HEK293 (cell line): ENCODE results near the gene VSIG8.

Experiments used
- CTCF ChIA-PET: fragments of 350-600 bp; formaldehyde crosslinking; extraction: SDS; loops from one replicate; lab custom pipeline; 2021; ENCODE audit warnings: antibody characterized with exemption; lab: Yijun Ruan, JAX
- POLR2A ChIA-PET: fragments of 300-600 bp; formaldehyde crosslinking; extraction: SDS; loops from one replicate; lab custom pipeline; 2020; ENCODE audit warnings: antibody characterized with exemption, inconsistent platforms; lab: Yijun Ruan, JAX
- H3K27ac ChIP-seq: fragments of 200-500 bp; sonication (Bioruptor generic); 2 replicates; pipeline ENCODE4 v1.5.1; 2014; ENCODE audit warnings: low read depth, low read length, control low read depth, inconsistent platforms; ENCODE audit errors: extremely low read depth
- H3K36me3 ChIP-seq, 2 experiments: fragments of 200-500 bp in 1 of 2; sonication (Bioruptor generic) in 1 of 2; 1 replicate in 1 of 2; 2 replicates in 1 of 2; pipeline ENCODE4 v1.5.1; 2014 to 2017; ENCODE audit warnings: inconsistent platforms in 2 of 2, low read length in 2 of 2; ENCODE audit not compliant: control insufficient read depth in 2 of 2, insufficient read depth in 1 of 2
- H3K4me1 ChIP-seq: fragments of 200-500 bp; sonication (Bioruptor generic); 2 replicates; pipeline ENCODE4 v1.5.1; 2014; ENCODE audit warnings: mild to moderate bottlenecking, low read length, inconsistent platforms; ENCODE audit not compliant: control insufficient read depth, insufficient read depth
- H3K4me3 ChIP-seq: 2 replicates; pipeline ENCODE4 v1.5.1; 2011; ENCODE audit warnings: low read depth, mild to moderate bottlenecking, control low read depth, low read length, moderate library complexity
- H3K9me3 ChIP-seq: fragments of 200-500 bp; sonication (Bioruptor generic); 2 replicates; pipeline ENCODE4 v1.5.1; 2014; ENCODE audit warnings: low read depth, low read length, inconsistent platforms; ENCODE audit not compliant: control insufficient read depth, insufficient read depth
- KLF8 ChIP-seq: fragments of 450-650 bp; formaldehyde crosslinking; IDR thresholded peaks from 2 replicates; pipeline ENCODE4 v1.5.1; 2016; ENCODE audit warnings: missing biosample characterization, missing genetic modification characterization
- REPIN1 ChIP-seq: fragments of 450-650 bp; formaldehyde crosslinking; IDR thresholded peaks from 2 replicates; pipeline ENCODE4 v1.5.1; 2017; ENCODE audit warnings: missing biosample characterization, missing genetic modification characterization, low read depth
- ZBTB8A ChIP-seq: fragments of 450-650 bp; formaldehyde crosslinking; IDR thresholded peaks from 2 replicates; pipeline ENCODE4 v1.5.1; 2016; ENCODE audit warnings: missing biosample characterization, missing genetic modification characterization
- ZNF155 ChIP-seq: fragments of 450-650 bp; formaldehyde crosslinking; IDR thresholded peaks from 2 replicates; pipeline ENCODE4 v1.5.1; 2016; ENCODE audit warnings: missing biosample characterization, missing genetic modification characterization
- ZNF221 ChIP-seq: fragments of 450-650 bp; formaldehyde crosslinking; IDR thresholded peaks from 2 replicates; pipeline ENCODE4 v1.5.1; 2017; ENCODE audit warnings: missing biosample characterization, missing genetic modification characterization, borderline replicate concordance
- ZNF24 ChIP-seq: fragments of 450-650 bp; formaldehyde crosslinking; IDR thresholded peaks from 2 replicates; pipeline ENCODE4 v1.5.1; 2016; ENCODE audit warnings: missing biosample characterization, missing genetic modification characterization
- ZNF248 ChIP-seq: fragments of 450-650 bp; formaldehyde crosslinking; IDR thresholded peaks from 2 replicates; pipeline ENCODE4 v1.5.1; 2017; ENCODE audit warnings: missing biosample characterization, missing genetic modification characterization
- ZNF341 ChIP-seq: fragments of 450-650 bp; formaldehyde crosslinking; IDR thresholded peaks from 2 replicates; pipeline ENCODE4; 2016; ENCODE audit warnings: low read depth, missing biosample characterization, missing genetic modification characterization
- ZNF354C ChIP-seq: fragments of 450-650 bp; formaldehyde crosslinking; IDR thresholded peaks from 2 replicates; pipeline ENCODE4 v1.5.1; 2016; ENCODE audit warnings: missing biosample characterization, missing genetic modification characterization, low read depth, borderline replicate concordance
- ZNF510 ChIP-seq: fragments of 450-650 bp; formaldehyde crosslinking; IDR thresholded peaks from 2 replicates; pipeline ENCODE4 v1.5.1; 2018; ENCODE audit warnings: mild to moderate bottlenecking, missing genetic modification characterization, missing biosample characterization; ENCODE audit not compliant: insufficient replicate concordance
- ZNF596 ChIP-seq: fragments of 450-650 bp; IDR thresholded peaks from 2 replicates; pipeline ENCODE4 v1.5.0; 2018; ENCODE audit warnings: missing biosample characterization, mild to moderate bottlenecking, missing genetic modification characterization, moderate library complexity
- ZNF623 ChIP-seq: fragments of 450-650 bp; formaldehyde crosslinking; IDR thresholded peaks from 2 replicates; pipeline ENCODE4 v1.5.1; 2016; ENCODE audit warnings: missing biosample characterization, missing genetic modification characterization
- ZNF677 ChIP-seq: fragments of 450-650 bp; IDR thresholded peaks from 2 replicates; pipeline ENCODE4 v1.5.0; 2018; ENCODE audit warnings: missing biosample characterization, mild to moderate bottlenecking, missing genetic modification characterization, moderate library complexity
- ZNF76 ChIP-seq: fragments of 450-650 bp; formaldehyde crosslinking; IDR thresholded peaks from 2 replicates; pipeline ENCODE4; 2016; ENCODE audit warnings: low read depth, missing biosample characterization, missing genetic modification characterization, borderline replicate concordance
- ZNF777 ChIP-seq: fragments of 450-650 bp; formaldehyde crosslinking; IDR thresholded peaks from 2 replicates; pipeline ENCODE4 v1.5.1; 2017; ENCODE audit warnings: missing biosample characterization, missing genetic modification characterization, borderline replicate concordance
- ZNF785 ChIP-seq: fragments of 450-650 bp; formaldehyde crosslinking; IDR thresholded peaks from 2 replicates; pipeline ENCODE4 v1.5.1; 2016; ENCODE audit warnings: missing biosample characterization, missing genetic modification characterization
- ZNF837 ChIP-seq: fragments of 450-650 bp; formaldehyde crosslinking; IDR thresholded peaks from 2 replicates; pipeline ENCODE4 v1.5.1; 2016; ENCODE audit warnings: missing biosample characterization, missing genetic modification characterization
- ZSCAN5A ChIP-seq: fragments of 450-650 bp; formaldehyde crosslinking; IDR thresholded peaks from 2 replicates; pipeline ENCODE4 v1.5.1; 2016; ENCODE audit warnings: missing biosample characterization, missing genetic modification characterization
- ZXDB ChIP-seq: fragments of 450-650 bp; formaldehyde crosslinking; IDR thresholded peaks from 2 replicates; pipeline ENCODE4 v1.5.1; 2016; ENCODE audit warnings: missing biosample characterization, missing genetic modification characterization

Gene VSIG8

GRCh38 chr1:159868766-159869165 lies 6.3 kb upstream of the VSIG8 start:
- Histone ChIP-seq H3K36me3 (no peaks in the 10 kb centered on the region), H3K4me1 (no peaks in the 10 kb centered on the region), H3K9me3 (no peaks in the 10 kb centered on the region), H3K27ac (no peak overlapping the region), H3K4me3 (no peak overlapping the region)
- CTCF ChIA-PET, result interaction anchor here (0.7 to 1.5 kb wide), 5 partner anchors 17 to 71 kb away, joined by 3 read pairs; no protein-coding TSS in a partner anchor
- POLR2A ChIA-PET, result no interaction called here
- no peak for TF ChIP-seq ZNF341 (tag by site-specific recombination)
- no peak for TF ChIP-seq ZNF155
- TF ChIP-seq ZNF354C, result no peak

- TF ChIP-seq ZNF76 (tag by site-specific recombination), result no peak
- TF ChIP-seq ZNF837 (tag by site-specific recombination), result no peak
- no peak for TF ChIP-seq ZBTB8A (tag by site-specific recombination)
- no peak for TF ChIP-seq ZNF623
- no peak for TF ChIP-seq ZNF221 (tag by site-specific recombination)
- TF ChIP-seq ZXDB (tag by site-specific recombination), result no peak
- no peak for TF ChIP-seq ZNF785 (tag by site-specific recombination)
- TF ChIP-seq ZNF248 (tag by site-specific recombination), result no peak
- no peak for TF ChIP-seq ZNF777 (tag by site-specific recombination)
- no peak for TF ChIP-seq ZNF677 (tag by site-specific recombination)
- no peak for TF ChIP-seq REPIN1 (tag by site-specific recombination)
- no peak for TF ChIP-seq ZNF596 (tag by site-specific recombination)
- TF ChIP-seq ZSCAN5A (tag by site-specific recombination), result no peak
- TF ChIP-seq KLF8 (tag by site-specific recombination), result no peak
- TF ChIP-seq, all 188 proteins: peak for 0
- Histone ChIP-seq H3K4me3 (no peak overlapping the region), H3K4me1 (no peaks in the 10 kb centered on the region), H3K9me3 (no peaks in the 10 kb centered on the region), H3K36me3 (no peaks in the 10 kb centered on the region), H3K27ac (no peak overlapping the region)
- POLR2A ChIA-PET, result no interaction called here
- CTCF ChIA-PET, result interaction anchor here (0.9 to 1.5 kb wide), 3 partner anchors 18 to 70 kb away, joined by 3 read pairs; no protein-coding TSS in a partner anchor
Measured at GRCh38 chr1:159867664-159868026, 5.2 kb upstream of the VSIG8 start.

GRCh38 chr1:159866905-159867663 lies 4.6 kb upstream of the VSIG8 start:
- TF ChIP-seq ZNF24 (no peak), ZNF510 (tag by site-specific recombination) (no peak)
- Histone ChIP-seq H3K4me1 (no peaks in the 10 kb centered on the region), H3K9me3 (no peaks in the 10 kb centered on the region), H3K36me3 (no peaks in the 10 kb centered on the region), H3K27ac (no peak overlapping the region), H3K4me3 (no peak overlapping the region)
- POLR2A ChIA-PET, result interaction anchor here (0.9 kb wide), 1 partner anchor 58 kb away, joined by 3 read pairs; the partner anchor contains the start of gene TAGLN2
- CTCF ChIA-PET, result interaction anchor here (1.0 to 1.5 kb wide), 2 partner anchors 24 to 69 kb away, joined by 3 to 7 read pairs; no protein-coding TSS in a partner anchor
